Dedifferentiated amniotic fluid mesenchymal stem cell (primary cell): Measurements from ENCODE around the gene ATG4D.
"Not testable (repeated sequence)": the region's sequence is repeated elsewhere in the genome, so short reads cannot be mapped to it uniquely, and the experiment has no call there.

Experiments
- DNase-seq: peaks from one replicate; pipeline ENCODE4 v3.0.0-alpha.2; 2016; ENCODE audit errors: extremely low spot score

The ATG4D gene

DNA sequence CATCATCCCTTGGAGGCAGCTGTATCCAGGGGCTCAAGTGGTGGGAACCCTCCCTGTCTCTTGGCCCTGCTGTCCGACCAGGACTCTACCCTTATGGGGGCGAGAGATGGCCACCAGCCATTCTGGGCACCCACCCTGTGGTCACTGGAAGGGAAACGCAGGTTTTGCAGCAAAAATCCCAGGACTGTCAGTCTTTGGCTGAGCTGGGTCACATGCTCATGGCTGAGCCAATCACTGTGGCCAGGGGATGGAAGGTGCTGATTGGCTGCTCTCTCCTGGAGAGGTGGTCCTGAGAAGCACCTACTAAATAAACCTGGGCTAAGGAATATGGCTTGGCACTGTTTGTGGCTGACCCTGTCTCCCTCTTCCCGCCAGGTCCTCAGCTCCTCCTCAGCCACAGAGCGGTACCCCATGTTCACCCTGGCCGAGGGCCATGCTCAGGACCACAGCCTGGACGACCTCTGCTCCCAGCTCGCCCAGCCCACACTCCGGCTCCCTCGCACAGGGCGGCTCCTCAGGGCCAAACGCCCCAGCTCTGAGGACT, 8.9 kb downstream of the ATG4D start:
- DNase-seq: no peak

- no peak for DNase-seq
These were observed 9.5 kb downstream of the ATG4D start for GRCh38 chr19:10553087-10553667.

- no peak for DNase-seq
These were observed 10.3 kb downstream of the ATG4D start for GRCh38 chr19:10553943-10554381.

DNA sequence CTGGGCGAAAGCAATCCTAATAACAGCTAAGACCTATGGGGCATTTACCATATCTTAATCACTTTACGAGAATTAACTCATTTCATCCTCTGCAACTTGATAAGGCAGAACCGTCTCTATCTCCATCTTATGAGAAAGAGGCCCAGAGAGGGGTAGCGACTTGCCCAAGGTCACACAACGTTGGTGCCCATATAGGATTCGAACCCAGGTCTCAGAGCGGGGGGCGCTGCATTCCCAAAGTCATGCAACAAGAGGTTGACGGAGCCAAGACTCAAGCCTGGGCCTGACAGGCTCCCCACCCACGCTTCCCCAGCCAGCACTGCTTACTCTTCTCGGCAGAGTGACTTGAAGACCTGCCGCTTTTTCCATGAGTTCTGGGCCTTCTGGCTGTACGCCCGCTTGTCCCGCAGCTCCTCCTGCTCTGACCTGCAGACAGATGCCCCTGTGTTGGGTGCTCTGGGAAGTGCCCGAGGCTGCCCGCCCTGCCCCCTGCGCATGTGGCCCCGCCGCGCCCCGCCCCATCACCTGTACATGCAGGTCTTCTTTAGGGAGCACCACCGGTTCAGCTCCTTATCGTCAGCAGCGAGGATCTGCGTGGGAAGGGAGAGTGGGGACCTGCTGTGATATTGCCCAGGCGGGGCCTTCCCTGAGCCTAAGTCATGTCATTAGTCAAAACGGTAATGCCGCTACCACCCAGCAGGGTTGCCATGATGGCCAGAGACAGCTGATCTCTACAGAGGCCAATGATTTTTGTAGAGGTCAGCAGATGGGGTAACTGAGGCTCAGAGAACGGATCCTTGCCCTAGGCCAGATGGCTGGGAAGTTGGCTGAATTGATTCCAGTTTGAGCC, 11.3 kb downstream of the ATG4D start:
- DNase-seq: no peak

DNA sequence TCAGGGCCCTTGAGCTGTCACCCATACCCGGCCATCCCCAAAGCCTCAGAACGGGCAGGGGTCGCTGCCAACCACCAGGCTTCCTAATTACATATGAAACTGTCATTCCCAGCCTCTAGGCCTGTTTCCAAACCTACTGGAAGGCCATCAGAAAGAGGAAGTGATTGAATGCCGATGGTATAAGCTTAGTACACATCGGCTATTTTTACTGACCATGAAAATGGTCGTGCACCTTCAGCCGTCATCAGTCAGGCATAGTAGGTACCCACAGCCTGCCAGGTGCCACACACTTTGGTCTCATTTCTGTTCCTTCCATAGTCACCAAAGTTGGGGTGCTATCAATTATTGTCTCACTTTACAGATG, 11.9 kb downstream of the ATG4D start:
- no peak for DNase-seq

DNA sequence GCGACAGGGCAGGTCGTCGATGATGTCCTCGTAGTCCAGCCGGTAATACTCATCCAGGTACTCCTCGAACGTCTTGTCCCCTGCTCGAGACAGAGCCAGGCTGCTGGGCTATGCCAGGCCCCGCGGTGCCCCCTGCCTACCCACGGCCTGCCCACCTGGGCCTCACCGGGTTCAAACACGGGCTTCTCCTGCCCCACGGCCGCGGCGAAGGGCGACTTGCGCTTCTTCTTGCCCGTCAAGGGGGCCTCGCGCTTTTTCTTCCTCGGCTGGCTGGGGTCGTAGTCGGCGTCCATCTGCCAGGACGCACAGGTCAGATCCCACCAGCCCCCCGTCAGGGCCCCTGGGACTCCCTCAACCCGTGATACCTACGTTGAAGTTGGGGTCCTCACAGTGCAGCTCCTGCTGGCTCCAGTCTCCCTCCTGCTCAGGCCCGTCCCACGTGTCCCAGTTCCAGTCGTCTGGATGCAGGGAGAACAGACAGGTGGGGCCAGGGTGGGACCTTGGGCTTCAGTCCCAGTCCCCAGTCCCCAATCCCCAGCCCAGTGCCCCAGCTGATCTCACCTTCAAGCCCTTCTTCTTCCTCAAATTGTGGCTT, 14.0 kb downstream of the ATG4D start:
- DNase-seq: no peak

- DNase-seq: no peak
These were observed 16.4 kb downstream of the ATG4D start for GRCh38 chr19:10560154-10560553.

GRCh38 chr19:10562609-10563008, 18.9 kb downstream of the ATG4D start:
- no peak for DNase-seq

DNA sequence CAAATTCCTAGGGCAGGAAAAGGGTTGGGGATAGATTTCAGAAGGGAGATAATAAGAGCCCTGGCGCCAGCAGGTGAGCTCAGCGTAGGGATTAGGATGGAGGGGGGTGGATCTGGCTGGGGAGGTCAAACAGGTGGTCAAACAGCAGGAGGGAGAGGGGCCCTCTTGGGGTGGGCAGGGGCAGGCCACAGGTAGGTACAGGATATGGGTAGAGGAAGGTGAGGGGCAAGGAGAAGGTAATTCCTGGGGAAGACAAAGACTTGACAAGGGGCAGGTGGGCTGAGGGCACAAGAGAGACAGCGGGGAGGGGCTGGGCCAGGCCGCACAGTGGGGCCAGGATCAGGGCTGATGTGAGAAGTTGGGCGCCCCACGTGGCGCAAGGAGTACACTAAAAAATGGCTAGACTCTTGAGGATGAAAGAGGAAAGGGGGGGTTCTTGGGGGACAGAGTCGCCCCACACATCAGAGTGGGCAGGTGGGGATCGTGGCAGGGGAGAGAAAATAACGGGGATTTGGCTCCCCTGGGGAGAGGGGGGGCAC, 21.4 kb downstream of the ATG4D start:
- peak; percentile 19 for DNase-seq

DNA sequence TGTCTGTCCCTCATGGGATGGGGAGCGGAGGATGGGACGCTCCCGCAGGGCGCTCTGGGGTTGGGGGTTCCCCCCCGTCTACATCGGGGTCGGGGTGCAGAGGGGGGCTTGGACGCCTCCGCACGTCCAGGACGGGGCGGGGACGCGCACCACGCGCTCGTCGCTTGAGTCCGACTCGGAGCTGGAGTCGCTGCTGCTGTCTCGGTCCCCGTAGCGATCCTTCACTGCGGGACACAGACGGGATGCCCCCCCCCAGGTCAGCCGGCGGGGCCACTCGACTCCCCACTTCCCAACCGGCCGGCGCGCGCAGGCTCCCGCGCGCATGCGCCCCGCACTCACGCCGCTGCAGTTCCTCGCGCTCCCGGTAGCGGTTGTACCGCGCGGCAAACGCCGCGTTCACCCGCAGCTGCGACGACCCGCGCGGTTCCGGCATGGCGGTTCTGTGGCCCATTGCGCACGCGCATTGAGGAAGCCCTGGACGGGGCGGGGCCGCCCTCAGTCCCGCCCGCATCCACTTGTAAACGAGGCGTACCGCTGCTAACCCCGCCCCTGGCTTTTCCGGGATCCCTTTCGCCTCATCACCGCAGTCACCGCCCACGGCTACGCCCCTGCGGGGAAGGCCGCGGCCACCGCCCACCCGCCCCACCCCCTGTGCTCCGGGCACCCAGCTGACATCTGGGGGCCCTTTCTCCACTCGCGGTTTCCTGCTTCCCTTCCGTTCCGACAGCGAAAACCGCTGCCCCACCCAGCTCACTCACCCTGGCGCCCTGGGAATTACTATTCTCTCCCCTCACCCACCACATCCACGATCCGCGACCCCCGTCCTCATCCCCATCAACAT, 22.1 kb downstream of the ATG4D start, which contains the start of gene KRI1:
Gene KRI1 (minus strand): TSS at position 444 of the 841 bp plus-strand sequence. CDS start 11 bp downstream, at position 433.
- peak; percentile 97 for DNase-seq

DNA sequence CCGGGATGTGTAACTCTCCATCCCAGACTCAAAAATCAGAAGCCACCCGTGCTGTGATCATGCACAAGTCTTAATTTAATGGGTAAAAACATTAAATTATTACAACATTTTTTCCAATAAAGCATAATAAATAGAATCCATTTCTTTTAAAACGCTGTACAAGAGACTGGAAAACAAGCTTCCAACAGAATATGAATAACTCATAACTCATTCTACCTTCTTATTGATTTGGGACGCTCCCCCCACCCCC, 22.6 kb downstream of the ATG4D start:
- no peak for DNase-seq

DNA sequence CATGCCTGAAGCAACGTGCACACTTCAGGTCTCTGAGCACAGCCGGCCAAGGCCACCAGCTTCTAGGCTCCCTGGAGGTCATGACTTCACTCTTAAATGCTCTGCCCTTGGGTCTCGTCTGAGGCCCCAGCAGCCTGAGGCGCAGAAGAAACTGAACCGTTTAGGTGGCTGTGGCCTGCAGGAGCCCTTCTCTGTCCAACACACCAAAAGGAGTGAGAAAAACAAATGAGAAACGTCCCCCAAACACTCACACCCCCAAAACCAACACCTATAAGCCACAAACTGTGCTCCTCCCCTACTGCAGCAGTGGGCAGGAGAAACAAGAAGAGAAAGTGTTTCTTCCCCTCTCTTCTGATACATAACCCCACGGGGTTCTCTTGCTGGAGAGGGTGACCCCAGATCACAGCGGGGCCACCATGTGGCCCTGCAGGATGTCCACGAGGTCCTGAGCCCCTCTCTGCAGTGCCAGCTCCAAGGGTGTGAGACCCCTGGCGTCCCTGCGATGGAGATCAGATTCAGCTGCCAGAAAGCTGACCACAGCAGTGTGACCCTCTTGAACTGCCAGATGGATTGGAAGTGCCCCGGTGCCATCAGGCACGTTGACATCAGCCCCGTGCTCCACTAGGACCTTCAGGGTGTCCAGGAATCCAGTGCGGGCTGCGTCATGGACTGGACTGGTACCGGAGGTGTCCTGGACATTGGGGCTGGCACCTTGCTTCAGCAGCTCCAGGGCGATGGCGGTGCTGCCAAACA, 23.1 kb downstream of the ATG4D start:
- no peak for DNase-seq

GRCh38 chr19:10567656-10568055, 24.0 kb downstream of the ATG4D start:
- no peak for DNase-seq

DNA sequence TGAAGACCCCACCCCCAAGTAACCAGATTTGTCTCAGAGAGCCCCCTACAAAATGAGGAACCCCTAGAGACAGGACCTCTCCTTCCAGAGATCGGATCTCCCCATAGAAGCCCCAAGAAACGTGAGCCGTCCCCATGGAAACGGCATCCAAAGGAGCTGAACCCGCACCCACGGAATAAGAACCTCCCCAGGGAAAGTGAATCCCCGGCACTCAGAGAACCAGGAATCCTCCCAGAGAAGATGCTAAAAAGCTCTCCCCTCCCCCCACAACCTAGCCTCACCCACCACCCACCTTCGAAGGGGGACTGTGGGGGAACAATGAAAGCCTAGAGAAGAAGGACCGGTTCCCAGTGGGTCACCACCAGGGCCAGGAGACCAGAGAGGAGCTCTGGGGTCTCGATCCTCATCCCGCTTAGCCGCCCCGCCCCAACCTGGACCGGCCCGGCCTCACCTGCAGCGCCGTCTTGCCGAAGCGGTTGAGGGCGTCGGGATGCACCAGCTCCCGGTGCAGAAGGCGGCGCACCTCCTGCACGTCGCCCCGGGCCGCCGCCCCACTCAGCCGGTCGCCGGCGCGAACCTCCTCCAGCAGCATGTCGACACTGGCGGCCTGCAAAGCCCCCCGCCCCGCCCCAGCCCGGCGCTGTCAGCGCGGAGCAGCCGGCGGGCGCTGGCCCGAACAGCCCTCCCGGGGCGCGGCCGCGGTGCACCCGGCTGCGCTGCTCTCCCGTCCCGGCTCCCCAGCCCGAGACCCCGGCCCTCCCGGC, 24.5 kb downstream of the ATG4D start:
- no peak for DNase-seq

GRCh38 chr19:10568826-10569651, 25.3 kb downstream of the ATG4D start, which contains the start of gene CDKN2D:
CDKN2D (minus strand) TSS chr19:10568979; CDS start chr19:10568653, 326 bp downstream.
- DNase-seq: peak; percentile 99

DNA sequence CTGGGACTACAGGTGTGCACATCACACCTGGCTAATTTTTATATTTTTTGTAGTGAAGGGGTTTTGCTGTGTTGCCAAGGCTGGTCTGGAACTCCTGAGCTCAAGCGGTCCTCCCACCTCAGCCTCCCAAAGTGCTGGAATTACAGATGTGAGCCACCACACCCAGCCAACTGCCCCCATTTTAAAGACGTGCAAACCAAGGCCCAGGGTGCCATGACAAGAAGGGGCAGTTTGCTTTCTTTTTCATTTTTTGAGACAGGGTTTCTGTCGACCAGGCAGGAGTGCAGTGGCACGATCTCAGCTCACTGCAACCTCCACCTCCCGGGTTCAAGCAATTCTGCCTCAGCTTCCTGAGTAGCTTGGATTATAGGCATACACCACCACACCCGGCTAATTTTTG, 30.1 kb downstream of the ATG4D start:
- not testable (repeated sequence) for DNase-seq

DNA sequence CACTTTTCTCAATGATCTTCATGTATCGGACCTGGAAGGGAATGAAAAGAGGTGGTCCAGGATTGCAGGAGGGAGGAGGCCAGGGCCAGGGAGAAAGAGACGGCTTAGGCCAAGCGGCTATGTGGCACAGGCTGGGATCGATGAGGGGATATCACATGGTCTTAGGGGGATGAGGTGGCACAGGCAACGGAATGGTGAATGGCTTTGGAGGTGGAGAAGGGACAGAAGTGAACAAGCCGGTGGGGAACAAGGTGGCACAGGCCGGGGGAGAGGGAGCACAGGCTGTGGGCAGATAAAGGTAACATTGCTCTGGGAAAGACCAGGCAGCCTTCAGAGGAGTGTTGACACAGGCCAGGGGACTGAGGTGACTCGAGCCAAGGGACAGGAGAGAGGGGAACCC, 30.8 kb downstream of the ATG4D start:
- no peak for DNase-seq

DNA sequence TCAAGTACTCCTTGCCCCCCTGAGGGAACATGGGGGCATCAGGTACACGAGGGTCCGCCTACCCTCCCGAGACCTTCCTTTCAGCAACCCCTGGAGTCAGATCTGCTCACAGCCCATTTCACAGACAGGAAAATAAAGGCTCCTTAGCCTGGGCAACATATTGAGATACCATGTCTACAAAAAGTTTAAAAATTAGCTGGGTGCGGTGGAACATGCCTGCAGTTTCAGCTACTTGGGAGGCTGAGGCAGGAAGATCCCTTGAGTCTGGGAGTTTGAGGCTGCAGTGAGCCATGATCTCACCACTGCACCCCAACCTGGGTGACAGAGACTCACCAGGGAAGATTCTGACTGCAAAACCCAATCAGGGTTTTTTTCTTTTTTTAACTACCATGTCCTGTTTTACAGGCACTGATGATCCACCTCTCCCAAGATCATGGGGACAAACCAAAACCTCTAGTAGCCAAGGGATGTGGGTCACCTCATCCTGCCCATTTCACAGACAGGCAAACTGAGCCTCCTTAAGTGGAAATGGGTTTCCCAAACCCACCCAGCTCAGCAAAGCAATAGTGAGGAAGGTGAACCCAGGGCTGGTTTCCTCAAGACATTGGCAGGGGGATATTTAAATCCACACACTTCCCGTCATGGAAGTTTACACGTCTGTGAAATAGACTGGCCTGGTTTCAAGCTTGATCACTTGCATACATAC, 31.5 kb downstream of the ATG4D start:
- no peak for DNase-seq

DNA sequence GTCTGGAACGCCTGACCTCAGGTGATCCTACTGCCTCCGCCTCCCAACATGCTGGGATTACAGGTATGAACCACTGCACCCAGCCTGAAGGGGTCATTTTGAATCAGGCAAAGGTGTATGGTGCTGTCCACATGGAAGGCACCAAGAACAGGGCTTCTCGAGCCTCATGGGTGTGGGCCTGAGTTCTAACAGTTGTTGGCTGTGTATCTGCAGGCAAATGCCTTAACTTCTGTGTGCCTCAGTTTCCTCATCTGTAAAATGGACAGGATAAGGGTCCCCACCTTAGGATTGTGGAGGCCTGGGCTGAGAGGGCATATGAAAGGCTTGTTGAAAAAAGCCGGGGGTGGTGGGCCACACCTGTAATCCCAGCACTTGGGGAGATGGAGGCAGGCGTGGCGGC, 34.2 kb downstream of the ATG4D start:
- DNase-seq: no peak
